GM18499 (cell line): ENCODE results near the gene GLIPR2.

ENCODE experiments used
- ATAC-seq: cut with Tn5 transposase; IDR thresholded peaks from one replicate; pipeline ENCODE4 v1.9.1; 2021; ENCODE audit warnings: moderate number of reproducible peaks; ENCODE audit not compliant: insufficient read depth, unreplicated experiment

Gene GLIPR2

DNA sequence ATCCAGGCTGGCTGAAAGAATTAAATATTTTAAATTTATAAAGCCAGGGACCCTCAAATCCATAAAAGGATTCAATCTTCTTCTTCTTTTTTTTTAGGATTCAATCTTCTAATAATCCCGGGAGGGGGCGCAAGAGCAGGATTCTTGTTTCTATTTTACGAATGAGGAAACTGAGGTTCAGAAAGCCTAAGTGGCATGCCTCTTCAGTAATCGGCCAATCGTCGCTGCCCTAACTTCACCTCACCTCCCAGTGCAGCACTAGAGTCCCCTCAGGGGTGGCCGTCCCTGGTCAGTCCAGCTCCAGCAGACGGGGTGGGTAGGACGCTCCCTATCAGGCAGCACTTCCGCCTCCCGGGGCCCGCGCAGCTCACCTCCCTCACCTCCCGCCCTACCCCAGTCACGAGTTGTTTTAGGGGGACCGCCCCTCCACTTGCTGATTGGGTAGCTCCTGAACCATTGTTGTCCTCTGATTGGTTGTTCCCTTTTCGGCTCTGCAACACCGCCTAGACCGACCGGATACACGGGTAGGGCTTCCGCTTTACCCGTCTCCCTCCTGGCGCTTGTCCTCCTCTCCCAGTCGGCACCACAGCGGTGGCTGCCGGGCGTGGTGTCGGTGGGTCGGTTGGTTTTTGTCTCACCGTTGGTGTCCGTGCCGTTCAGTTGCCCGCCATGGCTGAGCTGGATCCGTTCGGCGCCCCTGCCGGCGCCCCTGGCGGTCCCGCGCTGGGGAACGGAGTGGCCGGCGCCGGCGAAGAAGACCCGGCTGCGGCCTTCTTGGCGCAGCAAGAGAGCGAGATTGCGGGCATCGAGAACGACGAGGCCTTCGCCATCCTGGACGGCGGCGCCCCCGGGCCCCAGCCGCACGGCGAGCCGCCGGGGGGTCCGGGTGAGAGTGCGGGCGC lies 54.1 kb downstream of the GLIPR2 start, which contains the start of gene CLTA:
CLTA (plus strand) TSS at position 534 of the 902 bp plus-strand sequence; CDS start at position 670, 136 bp downstream.
- peak; percentile 90 for ATAC-seq

DNA sequence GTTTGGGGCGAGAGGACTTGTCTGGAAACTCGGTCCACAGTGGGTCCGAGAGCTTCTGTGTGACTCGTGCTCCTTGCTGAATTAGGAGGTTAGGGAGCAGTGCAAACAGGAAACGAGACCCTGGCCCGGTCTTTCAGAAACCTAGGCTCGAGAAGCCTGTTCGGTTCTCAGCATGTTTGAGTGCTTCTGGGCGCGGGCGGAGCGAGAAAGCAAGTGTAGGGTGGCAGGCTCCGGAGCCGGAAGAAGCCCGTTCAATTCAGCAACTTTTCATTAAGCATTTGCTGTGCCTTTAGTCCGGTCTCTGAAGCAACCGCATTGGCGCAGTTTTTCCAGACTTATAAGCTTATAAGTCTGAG lies 54.7 kb downstream of the GLIPR2 start:
- no peak for ATAC-seq

DNA sequence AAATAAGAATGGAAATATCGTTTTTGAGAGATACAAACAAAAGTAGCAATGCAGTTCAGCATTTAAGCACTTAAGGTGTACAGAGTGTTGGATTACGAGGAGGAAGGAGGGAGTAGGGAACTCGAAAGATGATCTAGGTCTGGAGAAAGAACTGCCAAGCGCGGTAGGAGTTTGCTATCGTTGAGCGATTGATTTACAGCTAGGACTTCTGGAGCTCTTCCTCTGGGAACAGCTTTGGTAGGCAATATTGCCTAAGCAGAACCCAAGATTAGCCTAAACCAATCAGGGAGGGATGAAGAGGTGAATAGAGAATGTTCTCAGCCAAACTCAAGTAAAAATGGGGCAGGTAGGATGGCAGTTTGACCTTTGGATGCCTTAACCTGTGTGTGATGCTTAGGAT lies 55.2 kb downstream of the GLIPR2 start:
- no peak for ATAC-seq

DNA sequence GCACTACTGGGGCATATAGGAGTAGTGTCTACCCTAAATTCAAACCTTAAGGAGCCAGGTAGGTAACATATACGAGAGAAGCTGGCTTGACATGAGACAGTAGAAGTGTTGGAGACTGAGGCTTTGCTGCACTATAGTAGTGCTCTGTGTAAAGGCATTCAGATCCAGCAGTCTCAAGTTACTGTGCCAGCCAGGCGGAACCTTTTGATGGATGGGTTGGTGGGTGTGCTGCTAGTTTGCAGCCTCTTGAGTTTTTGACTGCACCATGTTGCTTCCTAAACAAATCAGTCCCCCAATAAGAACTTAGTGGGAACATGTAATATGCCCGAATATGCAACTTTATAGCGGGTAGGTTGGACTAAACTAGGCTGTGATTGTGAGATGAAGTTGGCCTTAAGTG lies 55.7 kb downstream of the GLIPR2 start:
- ATAC-seq, result no peak

DNA sequence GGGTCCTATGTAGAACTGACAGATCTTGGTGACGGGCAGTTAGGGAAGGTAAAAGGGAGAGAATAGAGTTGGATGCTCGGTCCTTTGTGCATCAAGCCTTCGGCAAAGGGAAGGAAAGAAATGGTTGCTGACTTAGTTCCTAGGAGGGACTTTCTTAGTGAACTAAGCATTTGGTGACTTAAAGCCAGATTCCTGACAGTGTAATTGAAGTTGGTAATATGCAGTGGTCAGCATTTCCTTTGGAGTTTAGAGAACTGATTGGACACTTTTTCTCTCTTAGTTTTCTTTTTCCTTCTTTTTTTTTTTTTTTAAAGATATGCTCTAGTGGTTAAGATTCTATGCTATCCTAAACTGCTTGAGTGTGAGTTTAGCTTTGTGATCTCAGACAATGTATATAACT lies 56.5 kb downstream of the GLIPR2 start:
- no peak for ATAC-seq

DNA sequence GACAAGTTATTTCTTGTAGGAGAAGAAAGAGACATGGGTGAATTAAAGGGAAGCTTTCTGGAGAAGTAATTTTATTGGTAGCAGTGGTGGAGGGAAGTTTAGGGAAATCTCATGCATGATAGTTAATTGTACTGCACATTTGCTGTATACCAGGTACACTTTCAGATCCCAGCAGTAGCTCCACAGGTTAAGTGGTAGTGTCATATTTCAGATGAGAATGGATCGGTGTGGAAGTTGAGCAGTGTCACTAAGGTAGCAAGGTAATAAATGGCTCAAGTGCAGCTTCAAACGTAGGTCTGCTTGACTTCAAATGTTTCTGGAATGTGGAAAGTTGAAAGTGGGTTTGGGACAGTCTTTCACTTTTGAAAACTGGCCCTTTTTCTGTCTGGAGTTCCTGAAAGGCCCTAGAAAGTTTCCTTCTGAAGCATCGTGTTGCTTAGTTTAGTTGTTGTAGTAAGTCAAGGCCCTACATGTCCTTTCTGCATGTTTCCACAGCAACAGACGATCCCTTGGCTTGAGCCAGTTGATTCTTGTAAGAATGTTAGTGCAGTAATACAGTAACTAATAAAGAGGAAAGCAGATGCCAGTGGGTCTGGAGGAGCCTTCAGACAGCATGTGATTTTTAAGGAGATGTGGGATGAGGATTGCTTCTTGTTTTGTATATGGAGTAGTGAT lies 57.9 kb downstream of the GLIPR2 start:
- no peak for ATAC-seq

DNA sequence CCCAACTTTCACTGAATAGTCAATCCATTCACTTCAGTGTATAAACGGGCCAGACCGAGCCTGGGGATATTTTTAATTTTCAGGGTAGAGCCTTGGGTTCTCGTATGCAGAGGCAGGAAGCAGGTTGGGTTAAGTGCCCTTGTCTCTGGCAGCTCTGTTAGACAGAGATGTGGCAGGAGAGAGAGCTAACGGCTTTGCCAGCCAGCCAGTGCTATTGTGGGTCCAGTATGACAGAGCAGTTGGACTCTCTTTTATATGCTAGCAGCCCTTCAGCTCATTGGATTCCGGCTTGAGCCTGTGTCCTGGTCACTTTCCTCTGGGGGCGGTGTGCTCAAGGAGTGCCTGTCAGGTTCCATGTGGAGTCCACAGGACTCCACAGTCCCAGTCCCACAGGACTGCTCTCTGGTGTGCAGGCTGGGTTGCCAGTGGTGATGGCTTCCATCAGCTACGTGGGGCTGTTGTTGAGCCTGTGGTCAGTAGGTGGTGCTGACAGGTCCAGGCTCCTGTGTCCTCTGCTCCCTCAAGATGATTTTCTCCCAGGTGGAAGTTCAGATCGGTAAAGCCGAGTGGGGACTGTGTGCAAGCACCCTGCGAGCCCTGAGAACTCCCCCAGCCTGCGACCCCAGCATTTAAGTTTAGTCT lies 68.5 kb downstream of the GLIPR2 start:
- no peak for ATAC-seq

DNA sequence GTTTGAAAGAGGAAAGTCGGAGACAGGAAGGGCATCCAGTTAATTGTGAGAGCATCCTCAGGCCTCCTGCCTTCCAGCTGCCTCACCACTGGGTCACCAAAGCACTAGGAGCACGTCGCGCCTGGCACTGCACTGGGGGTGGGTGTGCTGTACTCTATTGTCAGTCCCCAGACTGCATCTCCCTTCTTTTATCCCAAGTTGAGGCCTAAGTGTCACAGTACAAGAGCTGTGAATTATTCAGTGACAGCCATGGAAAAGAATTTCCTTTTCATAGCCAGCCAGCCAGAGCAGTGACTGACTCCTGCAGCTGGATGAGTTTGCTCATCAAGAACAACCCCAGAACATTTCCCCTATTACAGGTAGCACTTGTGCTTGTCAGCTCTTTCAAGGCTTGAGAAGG lies 70.5 kb downstream of the GLIPR2 start:
- ATAC-seq, result no peak

DNA sequence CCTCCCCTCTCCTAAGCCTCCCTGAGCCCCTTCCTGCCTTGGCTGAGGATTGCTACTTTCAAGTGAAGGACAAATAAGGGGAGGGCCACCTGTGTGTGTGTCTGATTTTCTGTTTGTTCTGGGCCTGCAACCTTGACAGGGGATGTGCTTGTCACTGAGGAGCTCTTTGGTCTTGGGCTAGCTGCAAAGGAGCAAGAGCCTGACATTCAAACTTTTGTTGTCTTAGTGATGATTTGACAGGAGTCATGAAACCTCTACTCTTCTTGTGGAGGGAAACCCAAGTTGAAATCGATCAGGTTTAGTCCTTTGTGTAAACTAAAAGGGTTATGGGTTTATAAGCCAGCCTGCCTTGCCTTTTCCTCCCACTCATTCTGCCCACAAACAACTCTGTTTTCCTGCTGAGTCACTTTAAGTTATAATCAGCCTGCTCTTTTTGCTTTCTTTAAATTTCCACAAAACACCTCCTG lies 71.0 kb downstream of the GLIPR2 start:
- ATAC-seq, result no peak

DNA sequence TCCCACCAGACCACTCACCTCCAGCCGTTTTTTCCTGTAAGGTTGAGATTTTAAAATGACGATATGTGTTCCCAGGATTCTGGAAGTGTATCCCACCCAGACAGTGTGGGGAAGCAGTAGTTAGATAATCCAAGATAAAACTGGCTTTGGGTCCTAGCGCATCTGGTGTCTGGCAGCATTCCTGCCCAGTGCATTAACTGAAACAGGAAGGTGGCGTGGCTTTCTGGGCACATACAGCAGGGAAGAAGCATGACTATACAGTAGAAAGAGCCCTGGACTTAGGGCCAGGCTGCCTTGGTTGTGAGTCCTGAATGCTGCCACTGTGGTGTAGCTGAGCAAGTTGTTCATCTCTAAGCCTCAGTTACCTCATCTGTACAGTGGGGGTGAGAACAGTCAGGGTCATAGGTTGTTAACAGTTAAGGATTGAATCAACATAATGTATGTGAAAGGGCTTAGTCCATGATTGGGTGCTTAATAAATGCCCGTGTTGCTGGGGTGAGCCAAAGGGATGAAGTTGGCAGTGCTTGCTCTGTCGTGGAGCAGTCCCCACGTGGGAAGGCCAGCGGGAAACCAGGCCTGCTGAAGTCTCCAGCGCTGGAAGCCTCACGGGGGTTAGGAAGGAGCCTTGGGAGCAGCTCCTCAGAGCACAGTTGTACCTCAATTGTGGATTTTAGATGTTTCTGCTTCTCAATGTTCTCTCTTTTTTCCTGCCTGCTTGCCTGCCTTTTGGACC lies 72.2 kb downstream of the GLIPR2 start:
- ATAC-seq, result no peak

DNA sequence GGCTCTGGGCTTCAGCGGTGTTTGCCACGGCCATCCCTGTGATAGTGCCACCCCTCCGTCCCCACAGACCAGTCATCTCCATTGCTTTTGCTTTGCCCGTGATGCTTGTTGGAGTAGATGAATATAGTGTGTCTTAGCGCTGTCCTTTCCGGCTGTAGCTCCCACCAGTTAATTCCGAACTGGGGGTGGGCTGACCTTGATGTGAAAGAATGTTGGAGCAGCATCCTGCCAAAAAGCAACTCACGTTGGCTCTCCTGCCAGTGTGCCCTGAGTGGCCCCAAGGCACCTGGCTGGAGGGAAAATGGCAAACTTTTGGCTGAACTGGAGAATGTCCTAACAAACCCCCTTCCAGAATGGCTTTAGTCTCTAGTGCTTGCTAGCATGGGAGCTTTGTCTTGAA lies 74.2 kb downstream of the GLIPR2 start:
- ATAC-seq, result no peak

DNA sequence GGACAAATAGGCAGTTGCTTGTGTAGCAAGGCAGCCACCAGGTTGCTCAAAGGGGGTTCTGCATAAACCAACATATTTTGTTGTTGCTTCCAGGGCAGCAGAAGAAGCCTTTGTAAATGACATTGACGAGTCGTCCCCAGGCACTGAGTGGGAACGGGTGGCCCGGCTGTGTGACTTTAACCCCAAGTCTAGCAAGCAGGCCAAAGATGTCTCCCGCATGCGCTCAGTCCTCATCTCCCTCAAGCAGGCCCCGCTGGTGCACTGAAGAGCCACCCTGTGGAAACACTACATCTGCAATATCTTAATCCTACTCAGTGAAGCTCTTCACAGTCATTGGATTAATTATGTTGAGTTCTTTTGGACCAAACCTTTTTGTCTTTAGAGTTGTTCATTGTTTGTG lies 75.0 kb downstream of the GLIPR2 start:
- ATAC-seq, result no peak

DNA sequence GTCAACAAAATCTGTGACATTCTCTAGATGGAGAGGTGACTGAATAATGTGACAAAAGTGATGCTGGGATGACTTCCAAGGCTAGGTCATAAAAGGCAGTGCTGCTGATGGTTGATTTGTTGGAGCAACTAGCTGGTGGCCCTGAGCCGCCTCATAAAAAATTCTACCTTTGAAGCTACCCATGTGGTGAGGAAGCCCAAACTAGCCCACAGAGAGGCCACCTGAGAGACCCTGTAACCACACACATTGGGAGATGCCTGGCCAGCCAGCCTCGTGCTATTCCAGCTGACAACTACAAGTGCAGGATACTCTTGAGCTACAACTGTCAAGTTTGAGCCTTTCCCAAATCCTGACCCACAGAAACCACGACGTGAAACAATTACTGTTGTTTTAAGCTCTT lies 76.9 kb downstream of the GLIPR2 start:
- ATAC-seq, result no peak
